ENCODE data around the gene HSP90AA1.

HSP90AA1 gene

GRCh38 chr14:102063808-102064429 is 22.9 kb downstream of the HSP90AA1 start:
- no peak for DNase-seq

- DNase-seq: peak; percentile 89
These were observed 23.6 kb downstream of the HSP90AA1 start for GRCh38 chr14:102063109-102063807.

GRCh38 chr14:102058961-102059360 is 27.9 kb downstream of the HSP90AA1 start:
- no peak for DNase-seq

- no peak for DNase-seq
These were observed 28.7 kb downstream of the HSP90AA1 start for GRCh38 chr14:102058146-102058545.

- no peak for DNase-seq
These were observed 29.2 kb downstream of the HSP90AA1 start for GRCh38 chr14:102057480-102058114.

GRCh38 chr14:102056694-102057442 is 30.0 kb downstream of the HSP90AA1 start:
- DNase-seq: no peak

GRCh38 chr14:102055181-102055901 is 31.5 kb downstream of the HSP90AA1 start:
- no peak for DNase-seq

- DNase-seq: no peak
These were observed 34.3 kb downstream of the HSP90AA1 start for GRCh38 chr14:102052522-102052921.

GRCh38 chr14:102050625-102051024 is 36.2 kb downstream of the HSP90AA1 start:
- peak; percentile 48 for DNase-seq

- DNase-seq: no peak
These were observed 36.8 kb downstream of the HSP90AA1 start for GRCh38 chr14:102050026-102050405.

GRCh38 chr14:102049258-102050025 is 37.4 kb downstream of the HSP90AA1 start:
- no peak for DNase-seq

GRCh38 chr14:102047808-102048540 is 38.9 kb downstream of the HSP90AA1 start:
- no peak for DNase-seq

- peak; percentile 85 for DNase-seq
These were observed 40.2 kb downstream of the HSP90AA1 start for GRCh38 chr14:102046337-102047278.

GRCh38 chr14:102044566-102044965 is 42.3 kb downstream of the HSP90AA1 start:
- no peak for DNase-seq

- DNase-seq: no peak
These were observed 43.4 kb downstream of the HSP90AA1 start for GRCh38 chr14:102043251-102044025.

- no peak for DNase-seq
These were observed 44.1 kb downstream of the HSP90AA1 start for GRCh38 chr14:102042699-102043098.

- DNase-seq: no peak
These were observed 46.7 kb downstream of the HSP90AA1 start for GRCh38 chr14:102040153-102040552.

GRCh38 chr14:102039157-102039556 is 47.7 kb downstream of the HSP90AA1 start:
- no peak for DNase-seq

GRCh38 chr14:102037686-102038085 is 49.2 kb downstream of the HSP90AA1 start:
- DNase-seq: no peak

Data from eye (tissue), 1 donor.